GM06990 (cell line): Measurements from ENCODE around the gene RABL3.

Source experiments
- DNase-seq: peaks from one replicate; pipeline ENCODE4 v3.0.0-alpha.2; 2011; ENCODE audit not compliant: insufficient read length; ENCODE audit errors: extremely low read depth
- H3K27me3 ChIP-seq: replicated peaks from 2 replicates; pipeline ENCODE4 v1.6.0; 2011; ENCODE audit warnings: low read length; ENCODE audit not compliant: control insufficient read depth, insufficient read depth
- H3K36me3 ChIP-seq: 2 replicates; pipeline ENCODE4 v1.5.1; 2011; ENCODE audit warnings: low read length; ENCODE audit not compliant: control insufficient read depth, insufficient read depth
- H3K4me3 ChIP-seq: replicated peaks from 2 replicates; pipeline ENCODE4 v1.5.1; 2011; ENCODE audit warnings: low read depth, mild to moderate bottlenecking, control low read depth, low read length
- CTCF ChIP-seq: IDR thresholded peaks from 2 replicates; pipeline ENCODE4 v1.5.1; 2011; ENCODE audit warnings: low read length, control low read depth, mild to moderate bottlenecking, inconsistent platforms; ENCODE audit not compliant: insufficient read depth, poor library complexity, severe bottlenecking

Gene RABL3

GRCh38 chr3:120648290-120648689 lies 94.0 kb downstream of the RABL3 start:
- Histone ChIP-seq H3K27me3 (no peaks in the 10 kb centered on the region), H3K36me3 (no peaks in the 10 kb centered on the region), H3K4me3 (no peak overlapping the region)
- no peak for TF ChIP-seq CTCF
- DNase-seq: no peak

- H3K27me3 ChIP-seq: no peaks in the 10 kb centered on the region
- DNase-seq: no peak
- no peak overlapping the region for H3K4me3 ChIP-seq
- no peak for TF ChIP-seq CTCF
- no peaks in the 10 kb centered on the region for H3K36me3 ChIP-seq
These were observed 95.4 kb downstream of the RABL3 start for GRCh38 chr3:120646771-120647432.

- no peaks in the 10 kb centered on the region for H3K27me3 ChIP-seq
- no peak overlapping the region for H3K4me3 ChIP-seq
- no peaks in the 10 kb centered on the region for H3K36me3 ChIP-seq
- no peak for DNase-seq
- TF ChIP-seq CTCF: no peak
These were observed 97.1 kb downstream of the RABL3 start for GRCh38 chr3:120645083-120645845.

- no peaks in the 10 kb centered on the region for H3K36me3 ChIP-seq
- H3K27me3 ChIP-seq: no peaks in the 10 kb centered on the region
- DNase-seq: no peak
- no peak for TF ChIP-seq CTCF
- no peak overlapping the region for H3K4me3 ChIP-seq
These were observed 99.9 kb downstream of the RABL3 start for GRCh38 chr3:120642368-120642948.

- no peaks in the 10 kb centered on the region for H3K27me3 ChIP-seq
- no peak for TF ChIP-seq CTCF
- H3K4me3 ChIP-seq: no peak overlapping the region
- H3K36me3 ChIP-seq: no peaks in the 10 kb centered on the region
- DNase-seq: no peak
These were observed 100.5 kb downstream of the RABL3 start for GRCh38 chr3:120641696-120642246.
